Endothelial cell of umbilical vein (primary cell): Measurements from ENCODE around the gene HIRA. TPM values are rescaled to one million over a fixed set of nuclear protein-coding genes. Genes with fewer than 3 reads are reported as not detected.

Source experiments
- BruUV-seq: library from RNA; stranded (reverse); fragments of 400-500 nt; replicated peaks from 2 replicates; lab custom pipeline; 2021; lab: Mats Ljungman, UMichigan
- CTCF ChIA-PET: fragments of 300-600, 350-600 bp; sonication (Branson Sonifier 250); formaldehyde crosslinking; loops from one replicate; lab custom pipeline; 2021; ENCODE audit warnings: antibody characterized with exemption, inconsistent platforms; lab: Charles Lee
- POLR2A ChIA-PET: fragments of 300-600, 350-600 bp; sonication (Branson Sonifier 250); formaldehyde crosslinking; loops from one replicate; lab custom pipeline; 2021; ENCODE audit warnings: antibody characterized with exemption, inconsistent platforms; lab: Charles Lee
- DNase-seq: peaks from one replicate; pipeline ENCODE4 v3.0.0-alpha.2; 2011; ENCODE audit warnings: low read depth, low spot score
- FAIRE-seq: peaks from 2 replicates; lab custom pipeline; 2011; peaks lifted over from hg19 to GRCh38; lab: Jason Lieb, UNC
- H2AFZ ChIP-seq: 2 replicates; pipeline ENCODE4 v1.6.0; 2012; ENCODE audit warnings: low read depth, low read length, control low read depth, inconsistent platforms
- H3K27ac ChIP-seq: 2 replicates; pipeline ENCODE4 v1.5.1; 2011; ENCODE audit warnings: low read depth, mild to moderate bottlenecking, control low read depth, low read length, moderate library complexity; ENCODE audit not compliant: insufficient read depth
- H3K27me3 ChIP-seq, 2 experiments: 2 replicates each; pipeline versions ENCODE4 v1.6.0 to v1.6.1; 2011; ENCODE audit warnings: low read length in 2 of 2, mixed read lengths in 1 of 2; ENCODE audit not compliant: control insufficient read depth in 2 of 2, insufficient read depth in 2 of 2
- H3K36me3 ChIP-seq, 2 experiments: 2 replicates in 1 of 2; 3 replicates in 1 of 2; pipeline ENCODE4 v1.5.1; 2011; ENCODE audit warnings: low read length in 2 of 2, mild to moderate bottlenecking in 1 of 2, moderate library complexity in 1 of 2; ENCODE audit not compliant: control insufficient read depth in 2 of 2, insufficient read depth in 2 of 2; ENCODE audit errors: extremely low read depth in 1 of 2
- H3K4me1 ChIP-seq: 3 replicates; pipeline ENCODE4 v1.5.1; 2011; ENCODE audit warnings: mild to moderate bottlenecking, low read length; ENCODE audit not compliant: control insufficient read depth, insufficient read depth; ENCODE audit errors: extremely low read depth
- H3K4me2 ChIP-seq: 2 replicates; pipeline ENCODE4 v1.6.1; 2011; ENCODE audit warnings: low read length, control low read depth, mixed read lengths; ENCODE audit not compliant: insufficient read depth
- H3K4me3 ChIP-seq, 3 experiments: fragments of 200-600 bp in 1 of 3; sonication (generic), shearing (Covaris generic) in 1 of 3; replicated peaks in 1 of 3; 2 replicates each; pipeline ENCODE4 v1.5.1; 2011 to 2016; ENCODE audit warnings: control low read depth in 3 of 3, low read length in 3 of 3, mild to moderate bottlenecking in 2 of 3, inconsistent platforms in 1 of 3, low read depth in 1 of 3, moderate library complexity in 1 of 3; ENCODE audit not compliant: insufficient read depth in 1 of 3
- H3K79me2 ChIP-seq: 2 replicates; pipeline ENCODE4 v1.6.0; 2012; ENCODE audit warnings: low read length, inconsistent platforms; ENCODE audit not compliant: control insufficient read depth, insufficient read depth
- H3K9ac ChIP-seq: replicated peaks from 2 replicates; pipeline ENCODE3; 2011; ENCODE audit warnings: low read length, control low read depth; ENCODE audit not compliant: insufficient read depth; ENCODE audit errors: extremely low read depth
- H3K9me1 ChIP-seq: replicated peaks from 3 replicates; pipeline ENCODE4 v1.6.0; 2011; ENCODE audit warnings: mild to moderate bottlenecking, low read length; ENCODE audit not compliant: control insufficient read depth, insufficient read depth; ENCODE audit errors: extremely low read depth
- H3K9me3 ChIP-seq: replicated peaks from 2 replicates; pipeline ENCODE4 v1.5.1; 2012; ENCODE audit warnings: low read length, inconsistent platforms; ENCODE audit not compliant: control insufficient read depth, insufficient read depth
- H4K20me1 ChIP-seq: replicated peaks from 2 replicates; pipeline ENCODE3; 2011; ENCODE audit warnings: mild to moderate bottlenecking, low read length; ENCODE audit not compliant: control insufficient read depth, insufficient read depth; ENCODE audit errors: extremely low read depth
- EZH2 ChIP-seq: IDR thresholded peaks from 2 replicates; pipeline ENCODE4 v1.6.1; 2012; ENCODE audit warnings: borderline replicate concordance, low read depth, mild to moderate bottlenecking, moderate library complexity, low read length, inconsistent platforms; ENCODE audit not compliant: severe bottlenecking
- FOS ChIP-seq: IDR thresholded peaks from 2 replicates; pipeline ENCODE4 v1.6.1; 2011; ENCODE audit warnings: mild to moderate bottlenecking, low read length, moderate library complexity, borderline replicate concordance; ENCODE audit not compliant: insufficient read depth
- GATA2 ChIP-seq: IDR thresholded peaks from 2 replicates; pipeline ENCODE4 v1.7.0; 2011; ENCODE audit warnings: low read depth, mild to moderate bottlenecking, moderate library complexity, mixed read lengths, low read length; ENCODE audit not compliant: insufficient read length, insufficient read depth
- JUN ChIP-seq: IDR thresholded peaks from 2 replicates; pipeline ENCODE4 v1.6.1; 2011; ENCODE audit warnings: borderline replicate concordance, low read depth; ENCODE audit not compliant: insufficient read length, insufficient read depth
- MYC ChIP-seq: IDR thresholded peaks from one replicate; pipeline ENCODE4 v1.6.1; 2011; ENCODE audit warnings: mild to moderate bottlenecking, low read depth, low read length
- POLR2AphosphoS5 ChIP-seq: IDR thresholded peaks from 2 replicates; pipeline ENCODE4 v1.6.1; 2012; ENCODE audit warnings: low read depth, mild to moderate bottlenecking, control low read depth, low read length, moderate library complexity; ENCODE audit not compliant: insufficient read depth
- dilution Hi-C: fragments of 300-500 bp; cut with MboI; formaldehyde crosslinking; loops from one replicate; pipeline ENCODE4 v1.15.0; 2019; ENCODE audit warnings: low sequenced_read_pairs; ENCODE audit not compliant: extremely low pct_ligation_motif_present
- intact Hi-C: fragments of 100-400 bp; cut with micrococcal nuclease; formaldehyde crosslinking; loops from one replicate; pipeline ENCODE4 v1.10.0; 2022
- polyA plus RNA-seq, 4 experiments: library from polyadenylated mRNA; depleted of rRNA in 3 of 4; stranded (reverse) in 3 of 4; unstranded in 1 of 4; fragments of >200 nt; gene quantifications; 2 replicates each; pipeline versions ENCODE4 v1.2.1 to v1.2.3, GENCODE V29; 2011 to 2012; ENCODE audit warnings: missing spikeins in 1 of 4
- total RNA-seq: library from RNA; stranded (reverse); gene quantifications from 2 replicates; pipeline ENCODE4 v1.2.3, GENCODE V29; 2021
- TF ChIP-seq, protein P1 (sequence below), 2 donors: IDR thresholded peaks; 1 replicate in 1 of 2; 2 replicates in 1 of 2; pipeline ENCODE4 v1.5.1; 2011; ENCODE audit warnings: low read length in 2 of 2, mild to moderate bottlenecking in 2 of 2, moderate library complexity in 2 of 2, control low read depth in 1 of 2, inconsistent platforms in 1 of 2, low read depth in 1 of 2; ENCODE audit not compliant: insufficient read depth in 1 of 2; ENCODE audit errors: extremely low read depth in 1 of 2
- TF ChIP-seq, protein P2 (sequence below): IDR thresholded peaks from 2 replicates; pipeline ENCODE4 v1.6.1; 2011; ENCODE audit not compliant: insufficient read depth, insufficient read length

HIRA gene
- total and polyA plus RNA-seq, 2 donors (not counting 3 experiments of a cell fraction or from before 2014, with no cell fraction given): 17.3 to 27.7 TPM

DNA sequence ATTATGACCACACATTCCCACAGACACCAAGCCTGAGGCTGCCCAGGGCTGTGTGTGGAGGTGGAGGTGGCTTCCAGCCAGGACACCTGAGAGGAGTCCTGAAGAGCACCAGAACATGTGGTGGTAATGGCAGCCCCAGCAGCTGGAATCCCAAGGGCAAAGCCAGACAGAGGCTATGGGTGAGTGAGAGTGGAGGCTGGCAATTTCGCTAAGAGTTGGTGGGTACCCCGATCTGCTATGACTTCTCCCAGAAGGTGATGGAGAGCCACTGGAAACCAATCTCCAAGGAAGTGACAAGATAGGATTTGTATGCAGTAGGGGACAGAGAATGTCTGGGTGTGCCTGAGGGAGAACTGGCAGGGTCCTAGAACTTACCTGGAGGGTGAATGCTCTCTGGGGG lies 70.7 kb downstream of the HIRA start:
- H3K9me3 ChIP-seq: no peaks in the 10 kb centered on the region
- no peaks in the 10 kb centered on the region for H3K9me1 ChIP-seq
- dilution Hi-C loops: no loop called here
- H3K9ac ChIP-seq: no peak overlapping the region
- H3K79me2 ChIP-seq: no peaks in the 10 kb centered on the region
- CTCF ChIA-PET: interaction anchor here (1.0 kb wide), 1 partner anchor 10 kb away, joined by 3 read pairs; no protein-coding TSS in a partner anchor
- peaks cover 18 to 50% of the 10 kb centered on the region in 2 experiments for H3K36me3 ChIP-seq
- POLR2A ChIA-PET: no interaction called here
- H4K20me1 ChIP-seq: no peaks in the 10 kb centered on the region
- no peak overlapping the region for H3K4me2 ChIP-seq
- no peaks in the 10 kb centered on the region for H3K27me3 ChIP-seq
- DNase-seq: no peak
- BruUV-seq: no TSS peak
- no peak for FAIRE-seq
- H3K4me1 ChIP-seq: no peaks in the 10 kb centered on the region
- TF ChIP-seq, protein P1, sequence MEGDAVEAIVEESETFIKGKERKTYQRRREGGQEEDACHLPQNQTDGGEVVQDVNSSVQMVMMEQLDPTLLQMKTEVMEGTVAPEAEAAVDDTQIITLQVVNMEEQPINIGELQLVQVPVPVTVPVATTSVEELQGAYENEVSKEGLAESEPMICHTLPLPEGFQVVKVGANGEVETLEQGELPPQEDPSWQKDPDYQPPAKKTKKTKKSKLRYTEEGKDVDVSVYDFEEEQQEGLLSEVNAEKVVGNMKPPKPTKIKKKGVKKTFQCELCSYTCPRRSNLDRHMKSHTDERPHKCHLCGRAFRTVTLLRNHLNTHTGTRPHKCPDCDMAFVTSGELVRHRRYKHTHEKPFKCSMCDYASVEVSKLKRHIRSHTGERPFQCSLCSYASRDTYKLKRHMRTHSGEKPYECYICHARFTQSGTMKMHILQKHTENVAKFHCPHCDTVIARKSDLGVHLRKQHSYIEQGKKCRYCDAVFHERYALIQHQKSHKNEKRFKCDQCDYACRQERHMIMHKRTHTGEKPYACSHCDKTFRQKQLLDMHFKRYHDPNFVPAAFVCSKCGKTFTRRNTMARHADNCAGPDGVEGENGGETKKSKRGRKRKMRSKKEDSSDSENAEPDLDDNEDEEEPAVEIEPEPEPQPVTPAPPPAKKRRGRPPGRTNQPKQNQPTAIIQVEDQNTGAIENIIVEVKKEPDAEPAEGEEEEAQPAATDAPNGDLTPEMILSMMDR (IDR thresholded peaks at IDR 0.05; ENCODE audit: extremely low read depth in 1 of 2, insufficient read depth in 1 of 2, low read depth in 1 of 2, low read length in 2 of 2): no peak
- TF ChIP-seq GATA2 (no peak), FOS (no peak), EZH2 (no peak), POLR2AphosphoS5 (no peak), MYC (no peak), JUN (no peak)
- TF ChIP-seq, protein P2, sequence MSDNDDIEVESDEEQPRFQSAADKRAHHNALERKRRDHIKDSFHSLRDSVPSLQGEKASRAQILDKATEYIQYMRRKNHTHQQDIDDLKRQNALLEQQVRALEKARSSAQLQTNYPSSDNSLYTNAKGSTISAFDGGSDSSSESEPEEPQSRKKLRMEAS: no peak
- intact Hi-C loops: no loop called here
- no peak overlapping the region for H2AFZ ChIP-seq
- H3K27ac ChIP-seq: no peak overlapping the region
- H3K4me3 ChIP-seq: no peak overlapping the region
